H9 (cell line): Measurements from ENCODE around the gene LRMDA. TPM values are rescaled to one million over a fixed set of nuclear protein-coding genes. Genes with fewer than 3 reads are reported as not detected.

Source experiments
- DNase-seq: peaks from one replicate; pipeline ENCODE4 v3.0.0-alpha.2; 2017
- H2AFZ ChIP-seq: one replicate; pipeline ENCODE4 v1.6.1; 2013; ENCODE audit warnings: mild to moderate bottlenecking, low read length, control low read depth, moderate library complexity
- H2AK5ac ChIP-seq: 2 replicates; pipeline ENCODE4 v1.6.1; 2013; ENCODE audit warnings: low read length, control low read depth, mixed read lengths; ENCODE audit not compliant: insufficient read length
- H2BK120ac ChIP-seq: one replicate; pipeline ENCODE4 v1.6.1; 2013; ENCODE audit warnings: low read depth, mild to moderate bottlenecking, low read length, control low read depth, inconsistent platforms; ENCODE audit not compliant: poor library complexity, severe bottlenecking
- H2BK12ac ChIP-seq: 2 replicates; pipeline ENCODE4 v1.6.1; 2013; ENCODE audit warnings: low read length, control low read depth, mixed read lengths, low read depth; ENCODE audit not compliant: insufficient read length
- H2BK15ac ChIP-seq: 2 replicates; pipeline ENCODE4 v1.6.1; 2013; ENCODE audit warnings: low read depth, low read length, control low read depth
- H2BK20ac ChIP-seq: one replicate; pipeline ENCODE4 v1.6.1; 2013; ENCODE audit warnings: low read depth, mild to moderate bottlenecking, low read length, control low read depth, inconsistent platforms; ENCODE audit not compliant: poor library complexity, severe bottlenecking
- H2BK5ac ChIP-seq: 2 replicates; pipeline ENCODE4 v1.6.1; 2013; ENCODE audit warnings: low read length, control low read depth, mixed read lengths; ENCODE audit not compliant: insufficient read length
- H3K14ac ChIP-seq: 2 replicates; pipeline ENCODE4 v1.6.1; 2013; ENCODE audit warnings: low read length, control low read depth; ENCODE audit not compliant: insufficient read depth
- H3K18ac ChIP-seq: 2 replicates; pipeline ENCODE4 v1.6.1; 2013; ENCODE audit warnings: low read depth, mild to moderate bottlenecking, mixed read lengths, low read length, control low read depth; ENCODE audit not compliant: insufficient read length
- H3K23ac ChIP-seq: 2 replicates; pipeline ENCODE4 v1.6.1; 2013; ENCODE audit warnings: low read length, control low read depth, mixed read lengths, low read depth; ENCODE audit not compliant: insufficient read length
- H3K23me2 ChIP-seq: 2 replicates; pipeline ENCODE4 v1.6.1; 2013; ENCODE audit warnings: low read depth, mild to moderate bottlenecking, mixed read lengths, low read length, control low read depth; ENCODE audit not compliant: insufficient read length, poor library complexity, severe bottlenecking
- H3K27ac ChIP-seq: 2 replicates; pipeline ENCODE4 v1.5.1; 2013; ENCODE audit warnings: low read length, control low read depth, mixed read lengths, low read depth; ENCODE audit not compliant: insufficient read length
- H3K27me3 ChIP-seq: 2 replicates; pipeline ENCODE4 v1.6.1; 2013; ENCODE audit warnings: low read length, control low read depth, inconsistent platforms; ENCODE audit not compliant: insufficient read depth
- H3K4ac ChIP-seq: 2 replicates; pipeline ENCODE4 v1.6.1; 2013; ENCODE audit warnings: low read depth, mild to moderate bottlenecking, control low read depth, inconsistent platforms, low read length, moderate library complexity
- H3K4me1 ChIP-seq: 2 replicates; pipeline ENCODE4 v1.6.1; 2013; ENCODE audit warnings: low read length, control low read depth, inconsistent platforms; ENCODE audit not compliant: insufficient read depth
- H3K4me2 ChIP-seq: 2 replicates; pipeline ENCODE4 v1.6.1; 2013; ENCODE audit warnings: low read length, control low read depth, mixed read lengths; ENCODE audit not compliant: insufficient read length, insufficient read depth
- H3K56ac ChIP-seq: 2 replicates; pipeline ENCODE4 v1.6.1; 2013; ENCODE audit warnings: low read depth, mild to moderate bottlenecking, mixed read lengths, low read length, control low read depth; ENCODE audit not compliant: insufficient read length
- H3K79me1 ChIP-seq: 2 replicates; pipeline ENCODE4 v1.6.1; 2013; ENCODE audit warnings: low read depth, mild to moderate bottlenecking, moderate library complexity, low read length, control low read depth, inconsistent platforms; ENCODE audit not compliant: insufficient read depth, poor library complexity, severe bottlenecking
- H3K79me2 ChIP-seq: 2 replicates; pipeline ENCODE4 v1.6.1; 2013; ENCODE audit warnings: low read length, control low read depth, inconsistent platforms; ENCODE audit not compliant: insufficient read depth
- H3K9ac ChIP-seq: 2 replicates; pipeline ENCODE4 v1.6.1; 2013; ENCODE audit warnings: low read length, control low read depth, mixed read lengths; ENCODE audit not compliant: insufficient read length; ENCODE audit errors: extremely low read depth
- H3K9me3 ChIP-seq: one replicate; pipeline ENCODE4 v1.6.1; 2013; ENCODE audit warnings: low read depth, low read length, inconsistent platforms; ENCODE audit not compliant: control insufficient read depth
- H3T11ph ChIP-seq: one replicate; pipeline ENCODE4 v1.6.1; 2013; ENCODE audit warnings: mild to moderate bottlenecking, low read length, control low read depth, inconsistent platforms
- H4K20me1 ChIP-seq: one replicate; pipeline ENCODE4 v1.6.1; 2013; ENCODE audit not compliant: control insufficient read depth, insufficient read length, insufficient read depth
- H4K5ac ChIP-seq: 2 replicates; pipeline ENCODE4 v1.6.1; 2013; ENCODE audit warnings: low read depth, mild to moderate bottlenecking, mixed read lengths, low read length, control low read depth; ENCODE audit not compliant: insufficient read length
- H4K8ac ChIP-seq: replicated peaks from 2 replicates; pipeline ENCODE4 v1.6.1; 2013; ENCODE audit warnings: low read length, control low read depth, mixed read lengths, low read depth; ENCODE audit not compliant: insufficient read length
- H4K91ac ChIP-seq: 2 replicates; pipeline ENCODE4 v1.6.1; 2013; ENCODE audit warnings: low read depth, mild to moderate bottlenecking, moderate library complexity, mixed read lengths, low read length, control low read depth; ENCODE audit not compliant: insufficient read length
- H3K27ac Mint-ChIP-seq, 3 experiments: 2 replicates in 2 of 3; 3 replicates in 1 of 3; pipeline ENCODE4 v1.8.0; 2020 to 2021; ENCODE audit warnings: mixed read lengths in 3 of 3, mild to moderate bottlenecking in 1 of 3, moderate library complexity in 1 of 3
- H3K27me3 Mint-ChIP-seq: 2 replicates; pipeline ENCODE4 v1.8.0; 2021; ENCODE audit warnings: low read depth, mild to moderate bottlenecking, moderate library complexity, mixed read lengths
- H3K36me3 Mint-ChIP-seq, 3 experiments: 2 replicates in 2 of 3; 3 replicates in 1 of 3; pipeline ENCODE4 v1.8.0; 2020 to 2021; ENCODE audit warnings: low read depth in 3 of 3, mixed read lengths in 3 of 3; ENCODE audit not compliant: insufficient read depth in 1 of 3
- H3K4me1 Mint-ChIP-seq, 2 experiments: 2 replicates each; pipeline ENCODE4 v1.8.0; 2020; ENCODE audit warnings: mixed read lengths in 2 of 2
- H3K4me3 Mint-ChIP-seq, 2 experiments: 2 replicates in 1 of 2; 3 replicates in 1 of 2; pipeline ENCODE4 v1.8.0; 2020 to 2021; ENCODE audit warnings: mild to moderate bottlenecking in 2 of 2, mixed read lengths in 2 of 2, moderate library complexity in 1 of 2
- H3K9me3 Mint-ChIP-seq, 2 experiments: 2 replicates in 1 of 2; 3 replicates in 1 of 2; pipeline ENCODE4 v1.8.0; 2020; ENCODE audit warnings: mild to moderate bottlenecking in 2 of 2, mixed read lengths in 2 of 2, moderate library complexity in 1 of 2
- WGBS: extraction: QIAGEN DNeasy Blood & Tissue Kit; methylation state at CpG from one replicate; pipeline ENCODE4 v1.1.7; 2013; ENCODE audit warnings: missing lambda C conversion rate, low lambda C conversion rate, mixed read lengths; ENCODE audit not compliant: insufficient read length; ENCODE audit errors: extremely low coverage; 5-methylcytosine and 5-hydroxymethylcytosine counted together
- total RNA-seq: library from RNA; stranded (reverse); gene quantifications from 2 replicates; pipeline ENCODE4 v1.2.1, GENCODE V29; 2021
- TF ChIP-seq, protein P1 (sequence below): fragments of 200-600 bp; sonication (generic); conservative IDR thresholded peaks from 3 replicates; pipeline ENCODE4 v1.8.0; 2021; ENCODE audit warnings: antibody characterized with exemption, mild to moderate bottlenecking

The LRMDA gene
- total RNA-seq, 1 experiment from 2014 or later: 1.8 TPM

DNA sequence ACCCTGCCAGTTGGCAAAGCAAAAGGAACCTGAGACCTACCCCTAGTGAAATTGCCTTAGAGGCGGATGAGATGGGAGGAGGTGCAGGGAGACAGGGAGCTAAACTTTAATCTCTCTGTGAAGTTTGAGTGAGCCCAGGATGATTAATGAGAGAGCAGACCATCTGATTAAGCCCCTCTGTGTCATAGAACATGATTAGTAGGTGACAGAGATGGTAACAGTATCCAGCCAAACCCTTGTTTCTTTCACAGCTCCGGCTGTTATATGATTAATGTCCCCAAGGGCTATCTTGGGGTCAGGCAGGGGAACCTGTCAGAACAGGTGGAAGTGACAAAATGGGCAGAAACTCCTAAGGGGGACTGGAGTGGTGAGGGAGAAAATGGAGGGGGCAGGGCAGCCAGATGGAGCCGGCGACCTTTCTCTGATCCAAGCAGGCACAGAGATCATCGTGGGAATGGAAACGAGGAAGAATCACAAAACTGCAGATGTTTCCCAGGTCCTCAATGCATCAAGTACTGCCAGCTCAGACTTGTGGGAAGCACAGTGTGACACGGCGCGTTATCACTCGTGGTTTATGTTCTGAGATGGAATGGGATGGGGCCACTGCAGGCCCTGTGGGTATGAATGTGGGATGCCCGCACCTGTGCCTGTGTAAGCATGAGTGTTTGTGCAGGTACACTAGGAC lies 684.2 kb downstream of the LRMDA start:
- Histone ChIP-seq H2BK5ac (no peak overlapping the region), H2BK15ac (no peak overlapping the region), H3K27me3 (no peaks in the 10 kb centered on the region; the same call in 1 of the 2 replicates), H4K8ac (no peak overlapping the region), H3T11ph (no peak overlapping the region), H4K20me1 (no peaks in the 10 kb centered on the region), H3K23ac (no peak overlapping the region), H2AFZ (no peak overlapping the region), H2BK12ac (no peak overlapping the region), H3K23me2 (no peaks in the 10 kb centered on the region), H2BK20ac (no peak overlapping the region), H3K4ac (no peak overlapping the region), H3K18ac (no peak overlapping the region), H3K4me1 (no peaks in the 10 kb centered on the region), H3K56ac (no peak overlapping the region), H3K9ac (no peak overlapping the region), H2AK5ac (no peak overlapping the region), H3K27ac (no peak overlapping the region), H3K14ac (no peak overlapping the region), H3K4me2 (no peak overlapping the region), H2BK120ac (no peak overlapping the region), H3K79me2 (no peaks in the 10 kb centered on the region), H3K9me3 (no peaks in the 10 kb centered on the region), H4K91ac (no peak overlapping the region), H4K5ac (no peak overlapping the region), H3K79me1 (no peaks in the 10 kb centered on the region)
- no peak for DNase-seq
- TF ChIP-seq, protein P1, sequence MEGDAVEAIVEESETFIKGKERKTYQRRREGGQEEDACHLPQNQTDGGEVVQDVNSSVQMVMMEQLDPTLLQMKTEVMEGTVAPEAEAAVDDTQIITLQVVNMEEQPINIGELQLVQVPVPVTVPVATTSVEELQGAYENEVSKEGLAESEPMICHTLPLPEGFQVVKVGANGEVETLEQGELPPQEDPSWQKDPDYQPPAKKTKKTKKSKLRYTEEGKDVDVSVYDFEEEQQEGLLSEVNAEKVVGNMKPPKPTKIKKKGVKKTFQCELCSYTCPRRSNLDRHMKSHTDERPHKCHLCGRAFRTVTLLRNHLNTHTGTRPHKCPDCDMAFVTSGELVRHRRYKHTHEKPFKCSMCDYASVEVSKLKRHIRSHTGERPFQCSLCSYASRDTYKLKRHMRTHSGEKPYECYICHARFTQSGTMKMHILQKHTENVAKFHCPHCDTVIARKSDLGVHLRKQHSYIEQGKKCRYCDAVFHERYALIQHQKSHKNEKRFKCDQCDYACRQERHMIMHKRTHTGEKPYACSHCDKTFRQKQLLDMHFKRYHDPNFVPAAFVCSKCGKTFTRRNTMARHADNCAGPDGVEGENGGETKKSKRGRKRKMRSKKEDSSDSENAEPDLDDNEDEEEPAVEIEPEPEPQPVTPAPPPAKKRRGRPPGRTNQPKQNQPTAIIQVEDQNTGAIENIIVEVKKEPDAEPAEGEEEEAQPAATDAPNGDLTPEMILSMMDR: no peak
- no CpG with 5 or more reads among the region's 11 CpGs for WGBS
- Mint-ChIP-seq H3K36me3 (no peaks in the 10 kb centered on the region; a peak in 1 of 7 replicates), H3K9me3 (no peaks in the 10 kb centered on the region), H3K4me1 (peaks cover 10 to 25% of the 10 kb centered on the region in 2 experiments), H3K27me3 (peaks cover 16% of the 10 kb centered on the region), H3K27ac (no peak overlapping the region), H3K4me3 (no peak overlapping the region)
